ENCODE results near the gene ZCCHC24. TPM values are rescaled to one million over a fixed set of nuclear protein-coding genes. Genes with fewer than 3 reads are reported as not detected.

The ZCCHC24 gene
- total and polyA plus RNA-seq, 2 of the 8 experiments (the other 6 are each of a cell fraction or from before 2014, with no cell fraction given): 3.9 to 6.9 TPM

DNA sequence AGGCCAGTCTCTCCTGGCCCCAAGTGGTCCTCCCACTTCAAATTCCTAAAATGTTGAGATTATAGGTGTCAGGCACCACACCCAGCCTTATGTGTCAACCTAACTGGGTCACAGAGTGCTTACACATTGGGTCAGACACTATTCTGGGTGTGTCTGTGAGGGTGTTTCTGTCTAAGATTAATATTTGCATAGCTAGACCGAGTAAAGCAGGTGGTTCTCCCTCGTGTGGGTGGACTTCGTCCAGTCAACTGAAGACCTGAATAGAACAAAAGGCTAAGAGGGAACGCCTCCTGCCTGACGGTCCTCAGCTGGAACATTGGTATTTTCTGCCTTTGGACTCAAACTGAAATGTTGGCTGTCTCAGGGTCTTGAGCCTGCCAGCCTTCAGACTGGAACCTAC, 86.6 kb downstream of the ZCCHC24 start (continued):
- no peak for TF ChIP-seq CHD7 (IDR thresholded peaks at IDR 0.05; ENCODE audit: insufficient replicate concordance, low read length)
